ENCODE measurements around the gene GRK3. TPM values are rescaled to one million over a fixed set of nuclear protein-coding genes. Genes with fewer than 3 reads are reported as not detected.

GRK3 gene
- total and polyA plus RNA-seq, 10 of the 15 experiments (the other 5 are each of a cell fraction or from before 2014, with no cell fraction given) = 3.1 to 35.1 (median 14.7) TPM

GRCh38 chr22:25714739-25715138, 150.3 kb downstream of the GRK3 start:
- CTCF ChIA-PET = interaction anchor here (0.8 to 1.7 kb wide), 2 partner anchors 12 to 58 kb away, joined by 3 to 6 read pairs; no protein-coding TSS in a partner anchor
- no peak overlapping the region for H3K27ac ChIP-seq (ENCODE audit: control insufficient read depth, insufficient read depth)
- TF ChIP-seq, protein P1, sequence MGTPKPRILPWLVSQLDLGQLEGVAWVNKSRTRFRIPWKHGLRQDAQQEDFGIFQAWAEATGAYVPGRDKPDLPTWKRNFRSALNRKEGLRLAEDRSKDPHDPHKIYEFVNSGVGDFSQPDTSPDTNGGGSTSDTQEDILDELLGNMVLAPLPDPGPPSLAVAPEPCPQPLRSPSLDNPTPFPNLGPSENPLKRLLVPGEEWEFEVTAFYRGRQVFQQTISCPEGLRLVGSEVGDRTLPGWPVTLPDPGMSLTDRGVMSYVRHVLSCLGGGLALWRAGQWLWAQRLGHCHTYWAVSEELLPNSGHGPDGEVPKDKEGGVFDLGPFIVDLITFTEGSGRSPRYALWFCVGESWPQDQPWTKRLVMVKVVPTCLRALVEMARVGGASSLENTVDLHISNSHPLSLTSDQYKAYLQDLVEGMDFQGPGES (IDR thresholded peaks at IDR 0.05) = no peak
- TF ChIP-seq NFYA (IDR thresholded peaks at IDR 0.05; ENCODE audit: borderline replicate concordance, low read depth, low read length) (no peak), POLR2A (IDR thresholded peaks at IDR 0.05; ENCODE audit: low read depth, low read length) (no peak), POLR2AphosphoS5 (IDR thresholded peaks at IDR 0.05; ENCODE audit: low read length) (no peak), TBL1XR1 (IDR thresholded peaks at IDR 0.05; ENCODE audit: low read depth, low read length) (no peak), STAT3 (IDR thresholded peaks at IDR 0.05; ENCODE audit: low read depth, low read length) (no peak), TCF12 (IDR thresholded peaks at IDR 0.05; ENCODE audit: low read depth, low read length) (no peak), TAF1 (IDR thresholded peaks at IDR 0.05; ENCODE audit: borderline replicate concordance, low read depth, low read length) (no peak), ATF2 (IDR thresholded peaks at IDR 0.05; ENCODE audit: low read length) (no peak), IKZF2 (IDR thresholded peaks at IDR 0.05) (no peak), FOXM1 (IDR thresholded peaks at IDR 0.05; ENCODE audit: low read depth, low read length) (no peak), MTA3 (IDR thresholded peaks at IDR 0.05; ENCODE audit: borderline replicate concordance, low read length) (no peak)
- no peak for DNase-seq (ENCODE audit: low read depth, low spot score)
- intact Hi-C loops (cut with micrococcal nuclease; ENCODE audit: unreplicated experiment) = no loop called here
- no peak for FAIRE-seq
- no peaks in the 10 kb centered on the region for H3K9me3 ChIP-seq (replicated peaks; ENCODE audit: control insufficient read depth, insufficient read depth, low read length)
- peaks cover under 1% of the 10 kb centered on the region; the same call in 1 of the 2 replicates for H3K4me1 ChIP-seq (ENCODE audit: control insufficient read depth, insufficient read depth, low read length)
- 37% methylated on average over 6 of the region's 6 CpGs for WGBS (ENCODE audit: insufficient coverage, insufficient replicate concordance, low lambda C conversion rate, missing lambda C conversion rate)
- BruUV-seq (replicated peaks) = no TSS peak
- no peak overlapping the region for H3K4me3 ChIP-seq
- H3K9ac ChIP-seq (ENCODE audit: control insufficient read depth, insufficient read depth, low read length) = no peak overlapping the region
- in situ Hi-C loops (cut with MboI) = no loop called here
- peaks cover 3 to 10% of the 10 kb centered on the region in 2 experiments; a peak in 3 of 4 replicates for H3K36me3 ChIP-seq (ENCODE audit: control insufficient read depth in 2 of 2, insufficient read depth in 2 of 2, low read length in 1 of 2)
- no peaks in the 10 kb centered on the region for H3K79me2 ChIP-seq (ENCODE audit: control insufficient read depth, insufficient read depth, low read length)
- no peak overlapping the region for H3K4me2 ChIP-seq (ENCODE audit: control insufficient read depth, insufficient read depth)
- no peaks in the 10 kb centered on the region for H3K27me3 ChIP-seq (replicated peaks in 1 of 2; ENCODE audit: control insufficient read depth in 2 of 2, insufficient read depth in 2 of 2, low read length in 1 of 2)
- RAD21 ChIA-PET (ENCODE audit: unreplicated experiment) = no interaction called here
- no peaks in the 10 kb centered on the region for H4K20me1 ChIP-seq (ENCODE audit: control insufficient read depth, insufficient read depth)
- ATAC-seq = no peak
- POLR2A ChIA-PET = interaction anchor here (1.0 kb wide), 1 partner anchor 12 kb away, joined by 4 read pairs; no protein-coding TSS in a partner anchor
- SMC1A ChIA-PET (ENCODE audit: uncharacterized antibody, unreplicated experiment) = no interaction called here
- H2AFZ ChIP-seq (ENCODE audit: control insufficient read depth, low read depth, low read length) = no peak overlapping the region

Measured in GM12878 (cell line).